H9 (cell line): ENCODE results near the gene C17orf113. TPM values are rescaled to one million over a fixed set of nuclear protein-coding genes. Genes with fewer than 3 reads are reported as not detected.

ENCODE experiments used
- DNase-seq: peaks from one replicate; pipeline ENCODE4 v3.0.0-alpha.2; 2017
- H2AFZ ChIP-seq: one replicate; pipeline ENCODE4 v1.6.1; 2013; ENCODE audit warnings: mild to moderate bottlenecking, low read length, control low read depth, moderate library complexity
- H2AK5ac ChIP-seq: 2 replicates; pipeline ENCODE4 v1.6.1; 2013; ENCODE audit warnings: low read length, control low read depth, mixed read lengths; ENCODE audit not compliant: insufficient read length
- H2BK120ac ChIP-seq: one replicate; pipeline ENCODE4 v1.6.1; 2013; ENCODE audit warnings: low read depth, mild to moderate bottlenecking, low read length, control low read depth, inconsistent platforms; ENCODE audit not compliant: poor library complexity, severe bottlenecking
- H2BK12ac ChIP-seq: 2 replicates; pipeline ENCODE4 v1.6.1; 2013; ENCODE audit warnings: low read length, control low read depth, mixed read lengths, low read depth; ENCODE audit not compliant: insufficient read length
- H2BK15ac ChIP-seq: 2 replicates; pipeline ENCODE4 v1.6.1; 2013; ENCODE audit warnings: low read depth, low read length, control low read depth
- H2BK20ac ChIP-seq: one replicate; pipeline ENCODE4 v1.6.1; 2013; ENCODE audit warnings: low read depth, mild to moderate bottlenecking, low read length, control low read depth, inconsistent platforms; ENCODE audit not compliant: poor library complexity, severe bottlenecking
- H2BK5ac ChIP-seq: 2 replicates; pipeline ENCODE4 v1.6.1; 2013; ENCODE audit warnings: low read length, control low read depth, mixed read lengths; ENCODE audit not compliant: insufficient read length
- H3K14ac ChIP-seq: 2 replicates; pipeline ENCODE4 v1.6.1; 2013; ENCODE audit warnings: low read length, control low read depth; ENCODE audit not compliant: insufficient read depth
- H3K18ac ChIP-seq: 2 replicates; pipeline ENCODE4 v1.6.1; 2013; ENCODE audit warnings: low read depth, mild to moderate bottlenecking, mixed read lengths, low read length, control low read depth; ENCODE audit not compliant: insufficient read length
- H3K23ac ChIP-seq: 2 replicates; pipeline ENCODE4 v1.6.1; 2013; ENCODE audit warnings: low read length, control low read depth, mixed read lengths, low read depth; ENCODE audit not compliant: insufficient read length
- H3K23me2 ChIP-seq: 2 replicates; pipeline ENCODE4 v1.6.1; 2013; ENCODE audit warnings: low read depth, mild to moderate bottlenecking, mixed read lengths, low read length, control low read depth; ENCODE audit not compliant: insufficient read length, poor library complexity, severe bottlenecking
- H3K27ac ChIP-seq: 2 replicates; pipeline ENCODE4 v1.5.1; 2013; ENCODE audit warnings: low read length, control low read depth, mixed read lengths, low read depth; ENCODE audit not compliant: insufficient read length
- H3K27me3 ChIP-seq: 2 replicates; pipeline ENCODE4 v1.6.1; 2013; ENCODE audit warnings: low read length, control low read depth, inconsistent platforms; ENCODE audit not compliant: insufficient read depth
- H3K4ac ChIP-seq: 2 replicates; pipeline ENCODE4 v1.6.1; 2013; ENCODE audit warnings: low read depth, mild to moderate bottlenecking, control low read depth, inconsistent platforms, low read length, moderate library complexity
- H3K4me1 ChIP-seq: 2 replicates; pipeline ENCODE4 v1.6.1; 2013; ENCODE audit warnings: low read length, control low read depth, inconsistent platforms; ENCODE audit not compliant: insufficient read depth
- H3K4me2 ChIP-seq: 2 replicates; pipeline ENCODE4 v1.6.1; 2013; ENCODE audit warnings: low read length, control low read depth, mixed read lengths; ENCODE audit not compliant: insufficient read length, insufficient read depth
- H3K56ac ChIP-seq: 2 replicates; pipeline ENCODE4 v1.6.1; 2013; ENCODE audit warnings: low read depth, mild to moderate bottlenecking, mixed read lengths, low read length, control low read depth; ENCODE audit not compliant: insufficient read length
- H3K79me1 ChIP-seq: 2 replicates; pipeline ENCODE4 v1.6.1; 2013; ENCODE audit warnings: low read depth, mild to moderate bottlenecking, moderate library complexity, low read length, control low read depth, inconsistent platforms; ENCODE audit not compliant: insufficient read depth, poor library complexity, severe bottlenecking
- H3K79me2 ChIP-seq: 2 replicates; pipeline ENCODE4 v1.6.1; 2013; ENCODE audit warnings: low read length, control low read depth, inconsistent platforms; ENCODE audit not compliant: insufficient read depth
- H3K9ac ChIP-seq: 2 replicates; pipeline ENCODE4 v1.6.1; 2013; ENCODE audit warnings: low read length, control low read depth, mixed read lengths; ENCODE audit not compliant: insufficient read length; ENCODE audit errors: extremely low read depth
- H3K9me3 ChIP-seq: one replicate; pipeline ENCODE4 v1.6.1; 2013; ENCODE audit warnings: low read depth, low read length, inconsistent platforms; ENCODE audit not compliant: control insufficient read depth
- H3T11ph ChIP-seq: one replicate; pipeline ENCODE4 v1.6.1; 2013; ENCODE audit warnings: mild to moderate bottlenecking, low read length, control low read depth, inconsistent platforms
- H4K20me1 ChIP-seq: one replicate; pipeline ENCODE4 v1.6.1; 2013; ENCODE audit not compliant: control insufficient read depth, insufficient read length, insufficient read depth
- H4K5ac ChIP-seq: 2 replicates; pipeline ENCODE4 v1.6.1; 2013; ENCODE audit warnings: low read depth, mild to moderate bottlenecking, mixed read lengths, low read length, control low read depth; ENCODE audit not compliant: insufficient read length
- H4K8ac ChIP-seq: replicated peaks from 2 replicates; pipeline ENCODE4 v1.6.1; 2013; ENCODE audit warnings: low read length, control low read depth, mixed read lengths, low read depth; ENCODE audit not compliant: insufficient read length
- H4K91ac ChIP-seq: 2 replicates; pipeline ENCODE4 v1.6.1; 2013; ENCODE audit warnings: low read depth, mild to moderate bottlenecking, moderate library complexity, mixed read lengths, low read length, control low read depth; ENCODE audit not compliant: insufficient read length
- H3K27ac Mint-ChIP-seq, 3 experiments: 2 replicates in 2 of 3; 3 replicates in 1 of 3; pipeline ENCODE4 v1.8.0; 2020 to 2021; ENCODE audit warnings: mixed read lengths in 3 of 3, mild to moderate bottlenecking in 1 of 3, moderate library complexity in 1 of 3
- H3K27me3 Mint-ChIP-seq: 2 replicates; pipeline ENCODE4 v1.8.0; 2021; ENCODE audit warnings: low read depth, mild to moderate bottlenecking, moderate library complexity, mixed read lengths
- H3K36me3 Mint-ChIP-seq, 3 experiments: 2 replicates in 2 of 3; 3 replicates in 1 of 3; pipeline ENCODE4 v1.8.0; 2020 to 2021; ENCODE audit warnings: low read depth in 3 of 3, mixed read lengths in 3 of 3; ENCODE audit not compliant: insufficient read depth in 1 of 3
- H3K4me1 Mint-ChIP-seq, 2 experiments: 2 replicates each; pipeline ENCODE4 v1.8.0; 2020; ENCODE audit warnings: mixed read lengths in 2 of 2
- H3K4me3 Mint-ChIP-seq, 2 experiments: 2 replicates in 1 of 2; 3 replicates in 1 of 2; pipeline ENCODE4 v1.8.0; 2020 to 2021; ENCODE audit warnings: mild to moderate bottlenecking in 2 of 2, mixed read lengths in 2 of 2, moderate library complexity in 1 of 2
- H3K9me3 Mint-ChIP-seq, 2 experiments: 2 replicates in 1 of 2; 3 replicates in 1 of 2; pipeline ENCODE4 v1.8.0; 2020; ENCODE audit warnings: mild to moderate bottlenecking in 2 of 2, mixed read lengths in 2 of 2, moderate library complexity in 1 of 2
- CTCF ChIP-seq: fragments of 200-600 bp; sonication (generic); conservative IDR thresholded peaks from 3 replicates; pipeline ENCODE4 v1.8.0; 2021; ENCODE audit warnings: antibody characterized with exemption, mild to moderate bottlenecking
- total RNA-seq: library from RNA; stranded (reverse); gene quantifications from 2 replicates; pipeline ENCODE4 v1.2.1, GENCODE V29; 2021

C17orf113 gene
- total RNA-seq, 1 experiment from 2014 or later = 1.0 TPM

DNA sequence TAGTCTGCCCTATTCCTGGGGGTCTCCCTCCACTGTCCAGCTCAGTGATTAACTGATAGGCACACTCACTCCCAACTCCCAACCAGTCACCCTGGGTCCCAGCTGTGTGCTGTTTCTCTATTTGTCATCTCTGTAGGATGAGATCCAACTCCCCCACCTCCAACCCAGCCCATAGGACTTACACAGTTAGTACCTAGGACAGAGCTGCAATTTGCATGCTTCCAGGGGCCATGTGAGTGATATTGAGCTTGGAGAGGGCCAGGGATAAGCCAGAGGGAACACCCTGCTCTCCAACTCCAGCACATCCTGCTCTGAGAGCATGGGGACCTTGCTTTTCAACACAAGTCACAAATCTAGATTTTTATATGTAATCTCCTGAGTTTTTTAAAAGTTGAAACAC, 8.8 kb downstream of the C17orf113 start:
- H3K4me1 ChIP-seq = no peaks in the 10 kb centered on the region
- H2AFZ ChIP-seq = no peak overlapping the region
- no peak overlapping the region for H2BK120ac ChIP-seq
- Mint-ChIP-seq H3K4me3 (no peak overlapping the region; a peak in 1 of 5 replicates), H3K9me3 (no peaks in the 10 kb centered on the region), H3K36me3 (no peaks in the 10 kb centered on the region), H3K4me1 (peaks cover 11 to 32% of the 10 kb centered on the region in 2 experiments), H3K27ac (0 out of 7 replicates have a peak overlapping the region, but pooled peaks of 1 of the 3 experiments have one; percentile 41), H3K27me3 (no peaks in the 10 kb centered on the region; the same call in 1 of the 2 replicates)
- H3K4me2 ChIP-seq = no peak overlapping the region
- H3T11ph ChIP-seq = no peak overlapping the region
- no peak overlapping the region for H3K27ac ChIP-seq
- H2BK12ac ChIP-seq = no peak overlapping the region
- no peak for TF ChIP-seq CTCF
- H3K18ac ChIP-seq = no peak overlapping the region
- H4K91ac ChIP-seq = no peak overlapping the region
- no peak overlapping the region for H2BK20ac ChIP-seq
- no peak overlapping the region for H3K9ac ChIP-seq
- H2BK15ac ChIP-seq = no peak overlapping the region
- no peak overlapping the region for H2BK5ac ChIP-seq
- no peak overlapping the region for H3K4ac ChIP-seq
- no peaks in the 10 kb centered on the region for H3K23me2 ChIP-seq
- no peaks in the 10 kb centered on the region for H4K20me1 ChIP-seq
- H3K27me3 ChIP-seq = no peaks in the 10 kb centered on the region
- H3K79me1 ChIP-seq = no peaks in the 10 kb centered on the region
- no peaks in the 10 kb centered on the region for H3K9me3 ChIP-seq
- H4K8ac ChIP-seq = no peak overlapping the region
- no peak overlapping the region for H4K5ac ChIP-seq
- H3K23ac ChIP-seq = no peak overlapping the region
- no peaks in the 10 kb centered on the region for H3K79me2 ChIP-seq
- DNase-seq = no peak
- H2AK5ac ChIP-seq = no peak overlapping the region
- H3K14ac ChIP-seq = no peak overlapping the region
- H3K56ac ChIP-seq = no peak overlapping the region
